Measurements from ENCODE around the gene NFIL3.

The NFIL3 gene

DNA sequence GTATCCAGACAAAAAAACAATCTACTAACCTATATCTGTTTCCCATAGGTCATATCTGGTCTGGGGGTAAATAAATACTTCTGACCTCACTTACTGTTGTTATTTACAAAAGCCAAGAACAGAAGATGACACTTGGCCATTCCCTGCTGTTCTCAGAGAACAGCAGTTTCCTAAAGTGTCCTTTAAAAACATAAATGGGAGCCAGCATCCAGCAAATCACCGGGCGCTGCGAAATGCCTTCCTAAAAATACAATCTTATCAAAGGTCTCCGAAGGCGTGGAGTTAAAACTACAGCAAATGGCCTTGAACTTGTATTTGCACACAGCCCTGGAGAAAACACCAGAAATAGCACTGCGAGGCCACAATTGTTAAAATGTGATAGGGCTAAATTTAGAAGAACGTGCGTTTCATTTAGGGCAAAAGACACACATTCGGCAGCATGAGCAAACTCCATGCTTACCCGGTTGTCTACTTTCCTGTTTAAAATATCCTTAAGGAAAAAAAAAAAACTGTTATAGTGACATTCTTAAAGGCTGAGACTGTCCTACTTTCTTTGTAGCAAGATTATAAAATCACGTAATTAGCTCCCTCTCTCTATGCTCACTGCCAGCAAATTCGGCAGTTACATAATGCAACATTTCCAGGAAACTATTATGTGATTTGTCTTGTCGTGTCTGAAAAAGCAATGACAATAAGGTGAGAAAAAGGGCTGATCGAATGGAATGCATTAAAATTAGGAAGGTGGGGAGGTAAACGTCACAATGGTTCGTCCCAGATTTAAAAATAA lies 1.5 kb downstream of the NFIL3 start:
- no peak for DNase-seq

DNA sequence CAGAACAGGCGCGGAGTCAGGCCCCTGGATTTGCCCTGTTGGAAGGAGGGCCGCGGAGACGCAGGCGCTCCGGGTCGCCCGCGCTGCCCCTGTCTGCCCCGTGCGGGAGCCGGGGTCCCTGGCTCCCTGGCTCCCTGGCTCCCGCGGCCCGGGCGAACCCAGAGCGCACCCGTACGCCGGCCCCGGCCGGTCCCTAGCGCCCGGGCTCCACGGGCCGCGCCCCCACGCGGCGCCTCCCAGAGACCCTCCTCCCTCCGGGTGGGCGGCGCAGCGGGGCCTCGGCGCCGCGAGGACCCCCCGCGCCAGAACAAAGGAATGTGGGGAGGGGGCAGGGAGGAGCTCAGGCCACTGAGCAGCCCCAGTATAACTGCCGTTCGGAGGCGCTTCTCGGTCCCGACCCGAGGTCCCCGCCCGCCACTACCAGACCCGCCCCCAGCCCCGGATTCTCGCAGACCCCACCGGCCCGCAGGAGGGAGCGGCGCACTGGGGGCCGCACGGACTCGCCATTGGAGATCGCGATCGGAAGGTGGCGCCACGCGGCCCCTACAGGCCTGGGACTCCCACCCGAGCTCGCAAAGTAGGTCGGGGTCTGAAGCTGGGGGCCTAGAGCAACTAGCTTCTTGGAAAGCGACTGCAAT lies 2.4 kb downstream of the NFIL3 start:
- DNase-seq = no peak

DNA sequence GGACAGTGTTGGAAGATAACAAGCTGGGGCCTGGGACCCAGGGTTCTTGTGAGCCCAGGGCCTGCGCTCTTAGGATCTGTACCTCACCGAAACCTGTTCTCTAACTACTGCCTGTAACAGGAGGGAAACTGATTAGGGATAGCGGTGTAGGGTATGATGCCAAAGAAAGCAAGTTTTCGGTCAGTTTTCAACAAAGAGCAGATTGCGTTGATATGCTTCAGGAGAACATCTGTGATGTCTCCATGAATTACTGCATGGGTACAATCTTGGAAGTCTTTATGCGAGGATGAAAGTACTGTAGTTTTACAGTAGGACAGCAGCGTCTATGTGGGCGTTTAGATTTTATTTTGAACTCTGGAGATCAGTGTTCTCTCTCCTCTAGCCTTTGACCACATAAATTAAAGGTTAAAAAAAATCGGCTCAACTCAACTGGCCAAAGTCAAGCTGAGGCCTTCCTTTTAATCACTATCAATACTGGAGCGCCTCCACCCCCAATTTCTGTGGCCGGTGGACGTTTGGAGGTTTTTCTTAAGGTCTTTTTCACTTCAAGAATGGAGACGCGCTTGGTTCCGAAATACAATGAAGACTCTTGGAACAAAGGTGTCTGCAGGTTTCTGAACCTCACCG lies 3.0 kb downstream of the NFIL3 start:
- DNase-seq = no peak

DNA sequence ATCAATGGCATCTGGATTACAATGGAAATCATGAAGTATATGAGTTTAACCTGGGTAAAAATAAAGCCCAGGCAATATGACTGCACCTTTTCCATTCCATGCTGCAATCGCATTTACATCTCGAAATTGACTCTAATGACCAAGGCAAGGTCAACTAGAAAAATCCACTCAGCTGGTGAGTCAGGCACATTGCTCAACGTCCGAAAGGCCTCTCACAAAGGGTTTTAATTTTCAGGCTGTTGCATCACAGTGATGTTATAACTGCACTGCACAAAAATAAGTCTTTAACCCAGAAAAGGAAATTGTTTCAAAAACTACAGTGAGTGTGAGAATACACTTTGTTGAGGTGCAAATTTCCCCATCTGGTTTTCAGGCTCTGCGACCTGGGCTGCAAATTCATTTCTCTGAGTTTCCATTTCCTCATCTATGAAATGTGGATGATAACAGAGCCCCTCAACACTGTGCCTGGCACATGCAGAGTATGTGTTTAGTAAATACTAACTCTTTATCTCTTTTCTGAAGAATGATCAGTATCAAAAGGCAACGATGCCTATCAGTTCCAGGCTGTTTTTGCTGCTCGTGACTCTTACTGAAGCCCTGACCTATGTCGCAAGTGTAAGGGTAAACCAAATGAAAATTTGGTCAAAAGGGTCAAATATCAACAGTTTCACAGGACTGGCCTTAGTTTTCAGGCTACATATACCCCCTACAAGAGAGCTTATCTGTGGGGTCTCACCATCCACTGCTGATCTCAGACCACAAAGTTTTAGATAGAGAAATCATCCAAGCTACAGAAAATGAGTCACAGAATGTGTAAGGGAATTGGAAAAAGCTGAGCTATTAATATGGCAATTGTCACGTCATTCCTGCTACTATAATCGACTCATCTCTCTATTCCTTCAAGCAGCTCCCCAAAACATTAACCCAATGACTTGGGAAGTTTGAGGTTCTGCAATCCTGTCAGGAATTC lies 4.1 kb downstream of the NFIL3 start:
- peak; percentile 21 for DNase-seq

DNA sequence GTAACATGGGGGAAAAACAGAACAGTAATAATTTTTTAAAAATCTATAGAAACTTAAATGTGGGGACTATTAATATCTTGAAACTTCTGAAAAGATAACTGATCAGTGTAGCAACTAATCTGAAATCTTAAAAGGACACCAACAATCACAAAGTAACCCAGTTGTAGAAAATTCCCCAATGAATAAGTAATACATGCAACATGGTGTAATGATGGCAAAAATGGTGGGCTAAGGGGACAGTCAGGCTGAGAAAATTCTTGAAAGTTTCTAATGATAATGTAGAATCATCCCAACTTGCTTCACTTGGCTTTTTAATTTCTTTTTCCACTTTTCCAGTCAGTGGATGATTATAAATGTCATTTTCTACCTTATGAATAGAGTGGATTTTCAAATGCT lies 5.4 kb downstream of the NFIL3 start:
- DNase-seq = no peak

DNA sequence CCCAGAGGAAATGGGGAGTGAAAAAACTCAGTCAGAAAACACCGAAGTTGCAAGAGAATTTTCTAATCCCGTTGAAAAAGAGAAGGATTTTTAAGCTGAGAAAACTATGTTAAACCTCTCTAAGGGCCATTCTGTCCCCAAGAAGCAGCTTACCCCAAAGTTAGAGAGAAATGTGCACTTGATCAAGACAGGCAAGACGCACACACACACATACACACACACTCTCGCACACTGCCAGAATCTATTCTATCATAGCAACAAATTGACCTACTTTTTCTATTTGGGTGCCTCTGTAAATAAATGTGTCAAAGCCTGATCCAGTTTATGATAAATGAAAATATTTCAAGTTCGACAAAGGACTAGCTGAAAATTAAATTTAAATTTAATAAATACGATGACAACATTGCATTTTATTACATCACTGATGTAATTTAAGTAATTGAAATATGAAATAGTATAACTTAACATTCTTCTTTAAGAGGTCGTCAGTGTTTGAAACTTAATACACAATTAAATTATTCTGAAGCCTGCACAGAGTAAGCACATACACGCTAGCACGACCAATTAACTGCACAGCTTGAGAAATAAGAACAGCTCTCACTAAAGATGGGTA lies 5.9 kb downstream of the NFIL3 start:
- no peak for DNase-seq

DNA sequence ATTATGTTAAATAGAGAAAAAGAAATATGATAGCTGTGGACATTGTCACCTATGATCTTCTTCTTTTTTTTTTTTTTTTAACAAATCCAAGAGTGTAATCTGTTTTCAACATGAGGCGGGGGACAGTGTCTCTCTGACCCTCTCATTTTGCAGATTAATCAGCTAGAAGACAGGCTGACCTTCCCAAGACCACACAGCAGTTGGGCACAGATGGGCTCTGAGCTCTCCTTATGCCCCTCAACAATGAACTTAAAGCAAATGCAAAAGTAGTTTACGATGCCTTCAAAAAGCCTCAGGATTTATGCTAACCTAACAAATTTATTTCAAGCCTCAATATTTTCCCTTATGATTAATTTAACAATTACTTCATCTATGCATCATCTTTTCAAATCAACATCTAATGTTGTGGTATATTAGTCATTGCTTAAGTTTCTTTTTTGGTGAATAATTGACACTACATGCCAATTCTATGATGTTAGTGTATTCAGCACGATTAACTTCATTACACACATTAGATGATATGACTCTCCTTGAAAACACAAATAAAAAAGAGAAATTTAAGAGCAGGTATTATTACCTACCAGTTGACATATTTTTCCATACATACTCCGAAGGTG lies 7.4 kb downstream of the NFIL3 start:
- DNase-seq = no peak

DNA sequence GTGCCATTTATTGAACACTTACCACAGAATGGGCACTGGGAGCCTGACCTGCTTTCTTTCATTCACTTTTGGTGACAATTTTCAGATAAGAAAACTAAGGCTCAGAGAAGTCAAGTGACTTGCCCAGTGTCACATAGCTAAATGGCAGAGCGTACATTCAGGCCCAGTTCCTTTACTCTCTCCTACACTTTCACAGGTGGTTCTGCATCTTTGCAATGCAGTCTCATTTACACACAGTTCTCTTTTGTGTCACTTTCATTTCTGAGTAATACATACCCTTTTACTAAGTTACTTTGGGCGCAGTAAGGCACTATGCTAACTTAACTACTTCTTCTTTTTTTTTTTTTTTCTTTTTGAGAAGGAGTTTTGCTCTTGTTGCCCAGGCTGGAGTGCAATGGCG lies 8.3 kb downstream of the NFIL3 start:
- DNase-seq = no peak

DNA sequence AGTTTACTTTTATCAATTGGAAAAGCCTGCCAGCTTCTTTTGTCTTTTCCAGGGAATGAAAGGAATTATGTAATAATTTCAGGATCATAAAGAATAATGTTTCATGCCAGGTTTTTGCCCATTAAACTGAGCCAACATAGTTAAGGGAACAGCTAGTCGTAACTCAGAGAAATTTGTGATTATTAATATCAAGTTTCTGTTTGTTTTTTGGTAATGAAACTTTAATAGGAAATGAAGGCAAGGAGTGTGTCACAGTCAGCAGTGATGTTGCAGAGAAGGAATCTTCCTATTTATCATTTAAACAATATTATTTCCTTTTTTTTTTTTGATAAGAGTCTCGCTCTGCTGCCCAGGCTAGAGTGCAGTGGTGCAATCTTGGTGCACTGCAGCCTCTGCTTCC lies 10.7 kb downstream of the NFIL3 start:
- DNase-seq = no peak

DNA sequence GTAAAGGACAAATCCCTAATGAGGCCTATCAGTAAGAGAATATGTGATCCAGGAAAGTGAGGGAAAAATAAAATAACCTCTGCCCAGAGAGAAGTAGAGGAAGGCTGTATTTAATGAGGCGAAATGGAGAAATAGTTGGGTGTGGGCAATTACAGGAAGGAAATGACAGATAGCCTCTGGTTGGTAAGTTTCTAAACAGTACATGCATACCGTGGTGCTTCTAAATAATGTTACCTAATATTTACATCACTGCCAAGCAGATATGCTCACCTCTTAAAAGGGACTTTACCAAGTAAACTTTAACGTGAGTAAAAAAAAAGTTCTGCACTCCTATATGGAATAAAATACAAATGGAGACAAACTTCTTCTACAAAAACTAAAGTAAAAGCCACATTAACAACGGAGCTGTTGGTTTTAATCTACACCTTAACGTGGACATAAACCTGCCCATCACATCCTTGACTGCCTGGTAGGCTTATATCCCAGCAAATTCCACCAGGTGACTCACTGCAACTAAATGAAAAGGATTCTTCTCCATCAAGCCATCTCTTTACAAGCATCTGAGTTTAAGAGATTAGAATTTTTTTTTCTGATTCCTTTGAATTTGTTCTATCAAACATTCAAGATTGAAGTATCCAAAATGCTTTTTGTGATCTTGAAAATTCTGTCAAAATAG lies 12.4 kb downstream of the NFIL3 start:
- no peak for DNase-seq

DNA sequence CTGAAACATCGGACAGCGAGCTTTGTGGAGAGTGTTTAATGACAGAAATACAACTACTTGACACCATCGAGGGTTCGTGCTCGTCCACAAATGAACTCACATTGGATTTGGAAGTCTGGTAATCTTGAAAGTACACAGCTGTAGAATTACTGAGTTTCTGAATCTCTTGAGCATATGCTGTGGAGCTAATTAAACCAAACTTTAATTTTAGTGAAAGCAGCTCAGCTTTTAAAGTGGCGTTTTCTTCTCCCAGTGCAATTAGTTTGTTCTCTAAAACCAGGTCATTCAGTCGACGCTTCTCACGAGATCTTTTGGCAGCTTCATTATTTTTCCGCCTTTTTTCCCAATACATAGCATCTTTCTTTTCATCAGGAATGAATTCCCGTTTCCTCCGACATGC lies 13.5 kb downstream of the NFIL3 start:
- no peak for DNase-seq

DNA sequence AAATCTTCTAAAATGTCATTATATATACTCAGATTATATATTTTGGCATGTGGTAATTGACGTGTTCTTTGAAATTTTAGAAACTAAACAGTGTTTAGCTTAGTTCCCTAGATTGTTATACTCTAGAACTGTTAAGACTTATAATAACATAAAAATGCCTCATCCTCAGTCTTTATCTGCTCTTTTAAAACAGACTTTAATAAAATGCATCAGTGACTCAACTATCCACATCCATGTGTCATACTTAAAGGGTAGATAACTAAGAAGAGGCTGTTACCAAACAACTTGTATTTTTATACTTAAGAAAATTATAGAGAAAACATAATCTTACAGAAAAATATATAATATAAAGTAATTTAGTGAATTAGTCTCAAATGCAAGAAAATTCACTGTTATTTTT lies 15.2 kb downstream of the NFIL3 start:
- DNase-seq = no peak

DNA sequence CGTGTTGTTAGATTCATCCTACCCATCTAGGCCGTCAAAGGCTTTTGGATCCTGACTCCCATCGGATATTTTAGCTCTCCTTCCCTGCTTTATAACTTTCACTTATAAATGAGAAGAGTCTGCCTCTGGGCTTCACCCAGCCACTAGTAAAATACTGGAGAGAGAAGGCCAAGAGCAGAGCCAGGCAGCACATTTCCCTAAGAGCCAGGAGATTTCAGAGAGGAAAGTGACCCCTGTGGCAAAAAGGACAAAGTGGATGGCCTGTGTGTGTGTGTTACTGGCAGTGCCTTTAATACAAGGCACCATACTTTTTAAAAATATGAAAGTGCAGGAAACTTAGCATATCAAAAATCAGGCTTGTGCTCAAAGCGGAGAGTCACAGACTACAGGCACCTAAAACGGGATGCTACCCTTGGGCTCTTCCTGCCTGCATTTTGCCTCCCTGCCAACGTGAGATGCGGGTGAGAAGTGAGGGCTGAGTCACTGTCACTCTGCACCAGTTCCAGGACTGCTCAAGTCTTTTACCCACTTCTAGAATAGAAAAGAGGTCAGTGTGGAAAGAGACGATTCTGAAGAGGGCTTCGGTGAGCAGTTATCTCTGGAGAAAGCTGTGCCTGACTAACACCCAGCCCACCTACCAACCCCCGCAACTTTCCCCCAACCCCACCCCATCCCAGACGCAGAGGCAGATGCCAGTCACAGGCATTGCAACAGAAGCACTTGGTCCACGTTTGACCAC lies 15.9 kb downstream of the NFIL3 start:
- no peak for DNase-seq

DNA sequence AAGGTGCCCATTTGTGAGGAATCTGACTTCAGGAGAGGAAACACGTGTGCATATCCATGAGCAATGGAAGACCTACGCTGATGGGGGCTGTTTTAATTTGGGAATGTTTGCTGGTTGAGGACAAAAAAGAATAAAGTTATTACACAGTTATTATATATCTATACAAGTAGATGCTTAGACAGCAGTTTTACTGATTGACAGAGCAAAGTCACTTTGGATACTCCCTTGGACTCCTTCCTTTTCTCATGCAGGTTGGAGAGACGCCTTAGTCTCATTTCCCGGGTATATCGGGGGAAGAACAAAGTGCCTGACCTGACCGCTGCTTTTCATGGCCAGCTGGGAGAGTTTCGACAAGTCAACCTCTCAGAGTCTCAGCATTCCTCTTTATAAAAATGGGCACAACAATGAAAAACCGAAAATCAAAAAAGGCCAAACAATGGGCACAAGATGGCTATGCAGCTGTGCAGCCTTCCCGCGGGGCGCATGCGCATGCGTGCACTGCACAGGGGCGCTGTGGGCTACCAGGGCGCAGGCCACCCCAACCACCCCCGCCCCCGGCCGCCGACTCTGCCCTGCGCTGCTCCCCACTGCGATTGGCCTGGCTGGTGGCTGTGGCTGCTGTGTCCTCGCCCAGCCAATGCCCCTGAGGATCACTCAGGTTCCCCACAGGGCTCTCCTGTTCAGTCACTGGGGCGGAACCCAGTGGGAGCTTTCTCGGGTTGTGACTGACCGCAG lies 18.1 kb downstream of the NFIL3 start:
- DNase-seq = no peak

DNA sequence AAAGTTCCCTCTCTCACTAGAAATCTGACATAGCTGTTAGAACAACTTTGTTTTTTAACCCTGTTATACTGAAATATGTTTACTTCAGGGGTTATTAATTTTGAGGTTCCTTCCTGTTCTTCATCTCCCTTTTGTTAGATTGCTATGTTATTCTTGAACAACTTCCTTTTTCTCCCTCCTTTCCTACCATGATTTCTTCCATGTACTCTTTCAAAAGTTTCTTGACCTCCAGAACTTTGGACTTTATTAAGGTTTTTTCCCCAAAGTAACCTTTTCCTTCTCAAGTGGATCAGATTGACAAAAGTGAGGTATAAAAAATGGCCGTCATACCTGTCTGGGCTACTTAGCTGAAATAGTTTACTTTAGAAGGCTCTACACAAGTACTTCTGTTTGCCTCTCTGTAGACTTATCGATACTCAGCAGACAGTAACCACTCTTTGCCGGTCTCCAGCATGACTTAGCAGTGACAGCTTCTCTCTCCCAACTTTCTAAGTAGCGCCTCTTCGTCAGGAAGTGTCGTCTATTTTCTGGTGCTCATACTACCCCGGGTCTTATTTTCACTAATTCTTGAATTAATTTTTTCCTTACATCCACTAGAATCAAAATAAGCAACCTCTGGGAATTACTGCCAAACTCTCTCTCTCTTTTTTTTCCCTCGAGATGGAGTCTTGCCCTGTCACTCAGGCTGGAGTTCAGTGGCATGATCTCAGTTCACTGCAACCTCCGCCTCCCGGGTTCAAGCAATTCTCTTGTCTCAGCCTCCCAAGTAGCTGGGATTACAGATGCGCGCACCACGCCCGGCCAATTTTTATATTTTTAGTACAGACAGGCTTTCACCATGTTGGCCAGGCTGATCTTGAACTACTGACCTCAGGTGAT lies 19.7 kb downstream of the NFIL3 start:
- DNase-seq = no peak

DNA sequence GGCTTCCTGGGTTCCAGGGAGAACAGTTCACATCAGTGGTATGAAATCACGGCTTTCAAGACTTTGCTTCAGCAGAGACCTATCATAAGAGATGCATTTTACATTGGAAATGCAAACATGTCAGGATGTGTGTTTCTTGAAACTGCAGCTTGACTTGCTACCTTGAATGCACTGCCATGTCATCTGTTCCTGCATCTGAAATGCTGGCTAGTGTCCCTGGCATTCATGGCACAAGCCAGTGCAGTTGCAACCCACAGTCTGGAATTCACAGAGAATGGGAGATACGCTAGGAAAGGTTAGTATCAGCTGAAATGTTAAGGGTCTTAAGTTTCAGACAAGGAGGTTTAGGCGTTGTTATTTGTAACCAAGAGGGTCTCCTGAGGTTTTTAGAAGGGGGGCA lies 24.7 kb downstream of the NFIL3 start:
- no peak for DNase-seq

DNA sequence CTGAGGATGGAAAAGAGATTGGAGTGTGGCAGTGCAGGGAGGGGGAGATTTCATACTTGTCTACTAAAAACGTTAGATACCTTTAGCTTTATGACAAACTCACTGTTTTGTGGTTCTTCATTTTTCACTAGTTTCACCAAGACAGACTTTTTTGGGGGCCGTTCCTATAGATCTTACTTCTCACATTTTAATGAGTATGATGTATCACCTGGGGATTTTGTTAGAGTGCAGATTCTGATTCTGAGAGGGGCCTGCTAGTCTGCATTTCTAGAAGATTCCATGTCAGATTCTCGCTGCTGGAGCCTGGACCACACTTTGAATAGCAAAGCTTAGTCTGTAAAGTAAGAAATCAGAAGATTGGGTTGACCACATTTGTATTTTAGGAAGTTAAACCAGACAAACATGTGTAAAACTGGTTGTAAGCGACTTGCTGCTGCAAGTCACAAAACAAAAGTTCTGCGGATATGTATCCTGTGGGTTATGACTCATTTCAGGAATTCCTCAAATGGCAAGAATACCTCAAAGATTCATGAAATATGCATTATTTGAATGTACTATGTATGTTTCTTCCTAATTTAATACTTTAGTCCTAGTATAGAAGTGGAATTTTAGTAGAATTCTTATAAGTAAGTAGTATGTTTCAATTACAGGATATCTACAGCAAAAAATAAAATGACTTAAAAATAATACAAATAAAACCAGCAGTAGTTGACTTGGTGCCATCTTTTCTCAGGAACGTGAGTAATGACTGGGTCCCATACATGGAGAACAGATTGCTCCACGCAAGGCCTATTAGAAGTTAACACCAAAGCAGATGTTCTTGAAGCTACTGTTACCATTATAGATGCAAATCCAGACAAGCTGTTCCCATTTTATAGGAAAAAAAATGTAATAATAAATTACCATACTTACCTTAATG lies 27.8 kb downstream of the NFIL3 start:
- no peak for DNase-seq

DNA sequence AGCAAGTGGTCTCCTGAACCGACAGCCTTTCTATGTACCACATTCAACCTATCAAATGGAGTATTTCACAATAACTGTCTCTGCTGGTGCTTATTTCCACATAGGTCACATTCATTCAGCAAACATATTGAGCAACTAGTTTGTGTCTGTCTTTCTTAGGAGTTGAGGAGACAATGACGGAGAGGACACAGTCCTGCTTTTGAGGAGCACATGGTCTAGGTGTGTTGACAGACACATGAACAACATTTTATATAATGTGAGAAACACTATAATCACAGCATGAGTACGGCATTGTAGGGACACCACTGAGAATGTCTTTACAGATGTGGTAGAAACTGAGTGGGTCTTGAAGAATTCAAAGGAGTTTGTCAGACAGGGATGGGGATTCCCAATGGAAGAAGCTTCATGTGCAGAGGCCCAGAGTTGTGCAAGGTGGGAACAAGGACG lies 28.5 kb downstream of the NFIL3 start:
- DNase-seq = no peak

All from DMS53 (cell line).